HL-60 (cell line): Measurements from ENCODE around the gene MTFR1L.

Experiments used
- DNase-seq, 2 experiments: peaks; one replicate each; pipeline ENCODE4 v3.0.0-alpha.2; 2010 to 2020; ENCODE audit warnings: low read depth in 1 of 2, low spot score in 1 of 2
- H3K27ac ChIP-seq: fragments of 250-450 bp; sonication (Bioruptor Pico); replicated peaks from 2 replicates; pipeline ENCODE4 v1.5.1; 2020; ENCODE audit warnings: mild to moderate bottlenecking, moderate library complexity
- H3K27me3 ChIP-seq: fragments of 250-450 bp; sonication (Bioruptor Pico); 2 replicates; pipeline ENCODE4 v1.5.1; 2021; ENCODE audit warnings: mild to moderate bottlenecking, moderate library complexity; ENCODE audit not compliant: insufficient read depth, poor library complexity, severe bottlenecking
- H3K4me3 ChIP-seq: replicated peaks from 2 replicates; pipeline ENCODE4 v1.5.1; 2011; ENCODE audit warnings: mild to moderate bottlenecking, control low read depth, low read length; ENCODE audit not compliant: insufficient read depth
- CTCF ChIP-seq: IDR thresholded peaks from one replicate; pipeline ENCODE4 v1.5.1; 2011; ENCODE audit warnings: low read length, control low read depth, inconsistent platforms; ENCODE audit not compliant: insufficient read depth
- GABPA ChIP-seq: IDR thresholded peaks from 2 replicates; pipeline ENCODE4 v1.6.1; 2012; ENCODE audit warnings: low read depth
- POLR2AphosphoS5 ChIP-seq: IDR thresholded peaks from 2 replicates; pipeline ENCODE4 v1.6.1; 2012; ENCODE audit warnings: low read depth
- REST ChIP-seq: IDR thresholded peaks from 2 replicates; pipeline ENCODE4 v1.6.1; 2012; ENCODE audit warnings: low read depth; ENCODE audit not compliant: insufficient replicate concordance
- SPI1 ChIP-seq: IDR thresholded peaks from 2 replicates; pipeline ENCODE4 v1.6.1; 2012; ENCODE audit warnings: low read depth, mild to moderate bottlenecking, borderline replicate concordance

Gene MTFR1L

GRCh38 chr1:25820247-25821111 lies 725 bp downstream of the MTFR1L start:
- TF ChIP-seq POLR2AphosphoS5 (peak; percentile 72), SPI1 (peak; percentile 25; the same call in 1 of the 2 replicates), REST (peak; percentile 23), CTCF (no peak)
- peak; percentile 73 to 89 for DNase-seq
- H3K4me3 ChIP-seq: peak overlapping the region; percentile 69
- H3K27me3 ChIP-seq: no peaks in the 10 kb centered on the region
- peak overlapping the region; percentile 92 for H3K27ac ChIP-seq

GRCh38 chr1:25821112-25821476 lies 1.3 kb downstream of the MTFR1L start:
- Histone ChIP-seq H3K27ac (peak overlapping the region; percentile 92), H3K4me3 (peak overlapping the region; percentile 69), H3K27me3 (no peaks in the 10 kb centered on the region)
- peak in 1 of 2 experiments; percentile 54 for DNase-seq
- 0 out of 2 replicates have a peak, but pooled peaks have one; percentile 47 for TF ChIP-seq POLR2AphosphoS5
- peak; percentile 6 for TF ChIP-seq REST
- no peak for TF ChIP-seq CTCF
- TF ChIP-seq SPI1: peak; percentile 90
- no peak for TF ChIP-seq GABPA

- no peak for DNase-seq
- TF ChIP-seq GABPA (no peak), REST (peak; percentile 26), POLR2AphosphoS5 (no peak), SPI1 (no peak)
- H3K4me3 ChIP-seq: peak overlapping the region; percentile 69
- peak overlapping the region; percentile 92 for H3K27ac ChIP-seq
- H3K27me3 ChIP-seq: no peaks in the 10 kb centered on the region
These were observed 1.9 kb downstream of the MTFR1L start for GRCh38 chr1:25821630-25822091.
